Vagina (tissue), 2 donors: Measurements from ENCODE around the gene WDR72. TPM values are rescaled to one million over a fixed set of nuclear protein-coding genes. Genes with fewer than 3 reads are reported as not detected.

Source experiments
- DNase-seq, 2 donors: peaks; one replicate each; pipeline ENCODE4 v3.0.0-alpha.2; 2017; ENCODE audit errors: extremely low spot score in 2 of 2
- H3K27ac ChIP-seq: fragments of 200-600 bp; sonication (generic); one replicate; pipeline ENCODE4 v1.5.1; 2019
- H3K27me3 ChIP-seq: fragments of 200-600 bp; sonication (generic); one replicate; pipeline ENCODE4 v1.5.1; 2019
- H3K36me3 ChIP-seq, 2 donors: fragments of 200-600 bp; sonication (generic); one replicate each; pipeline ENCODE4 v1.5.1; 2017 to 2019
- H3K4me1 ChIP-seq: fragments of 200-600 bp; sonication (generic); one replicate; pipeline ENCODE4 v1.5.1; 2019
- H3K4me3 ChIP-seq, 2 donors: fragments of 200-600 bp; sonication (generic); 1 replicate in 1 of 2; 2 replicates in 1 of 2; pipeline ENCODE4 v1.5.1; 2016 to 2019
- H3K9me3 ChIP-seq: fragments of 200-600 bp; sonication (generic); one replicate; pipeline ENCODE4 v1.5.1; 2019
- CTCF ChIP-seq, 3 experiments: fragments of 450-650 bp in 2 of 3; fragments of 200-600 bp in 1 of 3; sonication (generic) in 1 of 3; IDR thresholded peaks; one replicate each; pipeline ENCODE4 v1.5.1; 2017 to 2019; ENCODE audit warnings: antibody characterized with exemption in 3 of 3, mild to moderate bottlenecking in 2 of 3, moderate library complexity in 2 of 3
- POLR2A ChIP-seq, 2 donors: fragments of 450-650 bp; IDR thresholded peaks; one replicate each; pipeline ENCODE4 v1.6.1; 2017; ENCODE audit warnings: antibody characterized with exemption in 2 of 2, mild to moderate bottlenecking in 2 of 2, moderate library complexity in 2 of 2
- POLR2AphosphoS5 ChIP-seq, 2 donors: sonication (generic); formaldehyde crosslinking; IDR thresholded peaks; one replicate each; pipeline ENCODE4 v1.9.0; 2017; ENCODE audit warnings: antibody characterized with exemption in 2 of 2, mild to moderate bottlenecking in 2 of 2, low read depth in 1 of 2; ENCODE audit not compliant: insufficient read depth in 1 of 2
- intact Hi-C: fragments of 100-400 bp; cut with DNase I; formaldehyde crosslinking; loops from one replicate; pipeline ENCODE4 v1.15.1; 2023
- total RNA-seq: library from RNA; depleted of rRNA; stranded (reverse); fragments of >200 nt; gene quantifications from one replicate; pipeline ENCODE4 v1.2.3, GENCODE V29; 2016

Gene WDR72
- total RNA-seq, 1 donor from 2014 or later: not detected

GRCh38 chr15:53586799-53587198, 172.7 kb downstream of the WDR72 start:
- H3K9me3 ChIP-seq: no peaks in the 10 kb centered on the region
- intact Hi-C loops: no loop called here
- no peaks in the 10 kb centered on the region for H3K36me3 ChIP-seq
- H3K27me3 ChIP-seq: no peaks in the 10 kb centered on the region
- H3K4me1 ChIP-seq: no peaks in the 10 kb centered on the region
- peak in 1 of 3 experiments; percentile 5 for TF ChIP-seq CTCF (IDR thresholded peaks at IDR 0.05)
- no peak for TF ChIP-seq POLR2A (IDR thresholded peaks at IDR 0.05)
- no peak for TF ChIP-seq POLR2AphosphoS5 (IDR thresholded peaks at IDR 0.05; ENCODE audit: insufficient read depth in 1 of 2, low read depth in 1 of 2)
- no peak for DNase-seq
- H3K4me3 ChIP-seq: no peak overlapping the region
- no peak overlapping the region for H3K27ac ChIP-seq

- Histone ChIP-seq H3K4me1 (no peaks in the 10 kb centered on the region), H3K27me3 (no peaks in the 10 kb centered on the region), H3K27ac (no peak overlapping the region), H3K4me3 (no peak overlapping the region), H3K36me3 (no peaks in the 10 kb centered on the region), H3K9me3 (no peaks in the 10 kb centered on the region)
- DNase-seq: no peak
- intact Hi-C loops: no loop called here
- no peak for TF ChIP-seq CTCF (IDR thresholded peaks at IDR 0.05)
- no peak for TF ChIP-seq POLR2AphosphoS5 (IDR thresholded peaks at IDR 0.05; ENCODE audit: insufficient read depth in 1 of 2, low read depth in 1 of 2)
- no peak for TF ChIP-seq POLR2A (IDR thresholded peaks at IDR 0.05)
These were observed 177.9 kb downstream of the WDR72 start for GRCh38 chr15:53581513-53581912.

GRCh38 chr15:53580366-53580765, 179.1 kb downstream of the WDR72 start:
- Histone ChIP-seq H3K27ac (no peak overlapping the region), H3K36me3 (no peaks in the 10 kb centered on the region), H3K9me3 (no peaks in the 10 kb centered on the region), H3K4me3 (no peak overlapping the region), H3K27me3 (no peaks in the 10 kb centered on the region), H3K4me1 (no peaks in the 10 kb centered on the region)
- no peak for DNase-seq
- TF ChIP-seq POLR2A (IDR thresholded peaks at IDR 0.05) (no peak), POLR2AphosphoS5 (IDR thresholded peaks at IDR 0.05; ENCODE audit: insufficient read depth in 1 of 2, low read depth in 1 of 2) (no peak)
- intact Hi-C loops: no loop called here

GRCh38 chr15:53576841-53577240, 182.6 kb downstream of the WDR72 start:
- intact Hi-C loops: no loop called here
- Histone ChIP-seq H3K36me3 (no peaks in the 10 kb centered on the region), H3K9me3 (no peaks in the 10 kb centered on the region), H3K27me3 (no peaks in the 10 kb centered on the region), H3K4me1 (no peaks in the 10 kb centered on the region), H3K4me3 (no peak overlapping the region), H3K27ac (no peak overlapping the region)
- DNase-seq: no peak
- TF ChIP-seq POLR2A (IDR thresholded peaks at IDR 0.05): no peak
- no peak for TF ChIP-seq POLR2AphosphoS5 (IDR thresholded peaks at IDR 0.05; ENCODE audit: insufficient read depth in 1 of 2, low read depth in 1 of 2)

- Histone ChIP-seq H3K4me3 (no peak overlapping the region), H3K27me3 (no peaks in the 10 kb centered on the region), H3K27ac (no peak overlapping the region), H3K36me3 (no peaks in the 10 kb centered on the region), H3K9me3 (no peaks in the 10 kb centered on the region), H3K4me1 (no peaks in the 10 kb centered on the region)
- intact Hi-C loops: no loop called here
- no peak for TF ChIP-seq POLR2AphosphoS5 (IDR thresholded peaks at IDR 0.05; ENCODE audit: insufficient read depth in 1 of 2, low read depth in 1 of 2)
- no peak for TF ChIP-seq CTCF (IDR thresholded peaks at IDR 0.05)
- TF ChIP-seq POLR2A (IDR thresholded peaks at IDR 0.05): no peak
- DNase-seq: no peak
These were observed 186.4 kb downstream of the WDR72 start for GRCh38 chr15:53573091-53573490.

- Histone ChIP-seq H3K36me3 (no peaks in the 10 kb centered on the region), H3K27me3 (no peaks in the 10 kb centered on the region), H3K27ac (no peak overlapping the region), H3K4me3 (no peak overlapping the region), H3K9me3 (no peaks in the 10 kb centered on the region), H3K4me1 (no peaks in the 10 kb centered on the region)
- TF ChIP-seq CTCF (IDR thresholded peaks at IDR 0.05) (no peak), POLR2A (IDR thresholded peaks at IDR 0.05) (no peak), POLR2AphosphoS5 (IDR thresholded peaks at IDR 0.05; ENCODE audit: insufficient read depth in 1 of 2, low read depth in 1 of 2) (no peak)
- intact Hi-C loops: no loop called here
- DNase-seq: no peak
These were observed 189.5 kb downstream of the WDR72 start for GRCh38 chr15:53569751-53570480.
